Progenitor cell of endocrine pancreas (in vitro differentiated cells): ENCODE results near the gene FAM163A. TPM values are rescaled to one million over a fixed set of nuclear protein-coding genes. Genes with fewer than 3 reads are reported as not detected.

Experiments used
- DNase-seq: peaks from one replicate; pipeline ENCODE4 v3.0.0; 2021; ENCODE audit warnings: low spot score; ENCODE audit not compliant: unreplicated experiment
- H3K27ac Mint-ChIP-seq: 2 replicates; pipeline ENCODE4 v1.8.0; 2021; ENCODE audit warnings: mild to moderate bottlenecking, moderate library complexity, mixed read lengths
- H3K27me3 Mint-ChIP-seq: 2 replicates; pipeline ENCODE4 v1.8.0; 2021; ENCODE audit warnings: mixed read lengths
- H3K36me3 Mint-ChIP-seq: 2 replicates; pipeline ENCODE4 v1.8.0; 2022; ENCODE audit warnings: mixed read lengths; ENCODE audit not compliant: insufficient read depth
- H3K4me1 Mint-ChIP-seq: 2 replicates; pipeline ENCODE4 v1.8.0; 2021; ENCODE audit warnings: low read depth, mixed read lengths
- H3K4me3 Mint-ChIP-seq: 2 replicates; pipeline ENCODE4 v1.8.0; 2021; ENCODE audit warnings: low read depth, mild to moderate bottlenecking, moderate library complexity, mixed read lengths
- H3K9me3 Mint-ChIP-seq: 2 replicates; pipeline ENCODE4 v1.8.0; 2021; ENCODE audit warnings: low read depth, mixed read lengths
- total RNA-seq: library from RNA; stranded (reverse); gene quantifications from 2 replicates; pipeline ENCODE4 v1.2.1, GENCODE V29; 2021
- TF ChIP-seq, protein P1 (sequence below): fragments of 200-600 bp; sonication (generic); IDR thresholded peaks from one replicate; pipeline ENCODE4 v1.5.0; 2021; ENCODE audit warnings: antibody characterized with exemption, mild to moderate bottlenecking; ENCODE audit not compliant: unreplicated experiment

Gene FAM163A
- total RNA-seq, 1 donor from 2014 or later, result 1.1 TPM

DNA sequence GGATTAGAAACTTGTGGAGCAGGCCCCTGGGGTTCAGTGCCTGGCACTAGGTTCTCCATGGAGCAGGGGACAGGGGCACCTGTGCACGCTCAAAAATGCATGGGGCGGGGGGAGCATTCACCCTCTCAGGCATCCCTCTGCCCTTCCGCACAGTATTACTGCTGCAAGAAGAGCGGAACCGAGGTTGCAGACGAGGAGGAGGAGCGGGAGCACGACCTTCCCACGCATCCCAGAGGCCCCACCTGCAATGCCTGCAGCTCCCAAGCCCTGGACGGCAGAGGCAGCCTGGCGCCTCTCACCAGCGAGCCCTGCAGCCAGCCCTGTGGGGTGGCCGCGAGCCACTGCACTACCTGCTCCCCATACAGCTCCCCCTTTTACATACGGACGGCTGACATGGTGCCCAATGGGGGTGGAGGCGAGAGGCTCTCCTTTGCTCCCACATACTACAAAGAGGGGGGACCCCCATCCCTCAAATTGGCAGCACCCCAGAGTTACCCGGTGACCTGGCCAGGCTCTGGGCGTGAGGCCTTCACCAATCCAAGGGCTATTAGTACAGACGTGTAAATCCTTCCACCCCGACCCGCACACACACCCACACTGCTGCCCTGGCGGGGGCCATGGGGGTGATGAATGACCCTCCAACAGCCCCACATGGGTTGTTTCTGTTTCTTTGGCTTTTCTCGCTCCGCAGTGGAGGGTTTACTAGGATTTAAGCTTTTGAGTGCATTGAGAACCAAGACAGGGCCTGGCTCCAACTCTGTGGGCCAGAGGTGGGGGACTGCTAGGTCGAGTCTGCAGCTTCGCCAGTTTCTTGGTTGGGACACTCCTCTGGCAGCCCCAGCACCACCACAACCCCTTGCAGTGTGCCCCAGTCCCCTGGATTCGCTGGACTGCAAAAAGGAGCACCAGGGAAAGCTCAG is 70.8 kb downstream of the FAM163A start:
- Mint-ChIP-seq H3K9me3 (no peaks in the 10 kb centered on the region), H3K36me3 (no peaks in the 10 kb centered on the region), H3K27me3 (peaks cover 38% of the 10 kb centered on the region), H3K4me3 (peak overlapping the region; percentile 86), H3K27ac (no peak overlapping the region), H3K4me1 (peaks cover 20% of the 10 kb centered on the region)
- TF ChIP-seq, protein P1, sequence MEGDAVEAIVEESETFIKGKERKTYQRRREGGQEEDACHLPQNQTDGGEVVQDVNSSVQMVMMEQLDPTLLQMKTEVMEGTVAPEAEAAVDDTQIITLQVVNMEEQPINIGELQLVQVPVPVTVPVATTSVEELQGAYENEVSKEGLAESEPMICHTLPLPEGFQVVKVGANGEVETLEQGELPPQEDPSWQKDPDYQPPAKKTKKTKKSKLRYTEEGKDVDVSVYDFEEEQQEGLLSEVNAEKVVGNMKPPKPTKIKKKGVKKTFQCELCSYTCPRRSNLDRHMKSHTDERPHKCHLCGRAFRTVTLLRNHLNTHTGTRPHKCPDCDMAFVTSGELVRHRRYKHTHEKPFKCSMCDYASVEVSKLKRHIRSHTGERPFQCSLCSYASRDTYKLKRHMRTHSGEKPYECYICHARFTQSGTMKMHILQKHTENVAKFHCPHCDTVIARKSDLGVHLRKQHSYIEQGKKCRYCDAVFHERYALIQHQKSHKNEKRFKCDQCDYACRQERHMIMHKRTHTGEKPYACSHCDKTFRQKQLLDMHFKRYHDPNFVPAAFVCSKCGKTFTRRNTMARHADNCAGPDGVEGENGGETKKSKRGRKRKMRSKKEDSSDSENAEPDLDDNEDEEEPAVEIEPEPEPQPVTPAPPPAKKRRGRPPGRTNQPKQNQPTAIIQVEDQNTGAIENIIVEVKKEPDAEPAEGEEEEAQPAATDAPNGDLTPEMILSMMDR, result no peak
- DNase-seq, result no peak

DNA sequence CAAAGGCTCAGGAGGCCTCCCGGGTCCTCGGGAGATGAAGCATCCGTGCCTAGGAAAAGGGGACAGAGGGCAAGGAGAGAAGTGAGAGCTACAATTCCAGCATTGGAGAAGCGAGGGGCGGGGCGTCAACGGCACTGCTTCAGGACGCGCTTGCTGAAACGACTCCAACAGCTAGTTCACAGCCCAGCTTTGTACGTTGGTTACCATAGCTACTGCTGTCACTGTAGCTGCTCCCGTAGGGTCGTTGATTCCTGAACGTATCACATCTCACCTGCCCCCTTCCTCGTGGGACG is 71.4 kb downstream of the FAM163A start:
- H3K27ac Mint-ChIP-seq, result peak overlapping the region; percentile 97
- H3K4me1 Mint-ChIP-seq, result peaks cover 20% of the 10 kb centered on the region
- H3K27me3 Mint-ChIP-seq, result peaks cover 38% of the 10 kb centered on the region
- H3K36me3 Mint-ChIP-seq, result no peaks in the 10 kb centered on the region
- no peak for DNase-seq
- TF ChIP-seq, protein P1, result no peak
- no peaks in the 10 kb centered on the region for H3K9me3 Mint-ChIP-seq
- H3K4me3 Mint-ChIP-seq, result peak overlapping the region; percentile 86

DNA sequence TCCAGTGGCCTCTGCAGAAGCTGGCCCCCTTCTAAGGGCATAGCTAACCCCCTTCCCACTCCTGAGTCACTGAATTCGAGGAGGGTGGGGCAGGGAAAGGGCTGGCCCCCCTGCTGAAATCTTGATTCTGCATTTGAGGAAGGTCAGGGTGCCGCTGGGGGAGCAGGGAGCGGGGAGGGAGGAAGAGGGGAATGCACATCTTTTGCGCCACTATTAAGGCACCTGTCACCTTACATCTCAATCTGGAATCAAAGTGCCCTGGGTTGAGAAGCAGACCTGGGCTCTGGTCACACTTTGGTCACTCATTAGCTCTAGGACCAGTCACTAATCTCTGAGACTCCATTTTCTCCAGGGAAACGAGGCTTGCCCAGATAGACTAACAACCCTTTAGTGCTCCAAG is 72.5 kb downstream of the FAM163A start:
- TF ChIP-seq, protein P1, result no peak
- Mint-ChIP-seq H3K9me3 (no peaks in the 10 kb centered on the region), H3K27ac (peak overlapping the region; percentile 97), H3K4me3 (peak overlapping the region; percentile 86), H3K36me3 (no peaks in the 10 kb centered on the region), H3K4me1 (peaks cover 16% of the 10 kb centered on the region), H3K27me3 (peaks cover 31% of the 10 kb centered on the region)
- DNase-seq, result no peak

DNA sequence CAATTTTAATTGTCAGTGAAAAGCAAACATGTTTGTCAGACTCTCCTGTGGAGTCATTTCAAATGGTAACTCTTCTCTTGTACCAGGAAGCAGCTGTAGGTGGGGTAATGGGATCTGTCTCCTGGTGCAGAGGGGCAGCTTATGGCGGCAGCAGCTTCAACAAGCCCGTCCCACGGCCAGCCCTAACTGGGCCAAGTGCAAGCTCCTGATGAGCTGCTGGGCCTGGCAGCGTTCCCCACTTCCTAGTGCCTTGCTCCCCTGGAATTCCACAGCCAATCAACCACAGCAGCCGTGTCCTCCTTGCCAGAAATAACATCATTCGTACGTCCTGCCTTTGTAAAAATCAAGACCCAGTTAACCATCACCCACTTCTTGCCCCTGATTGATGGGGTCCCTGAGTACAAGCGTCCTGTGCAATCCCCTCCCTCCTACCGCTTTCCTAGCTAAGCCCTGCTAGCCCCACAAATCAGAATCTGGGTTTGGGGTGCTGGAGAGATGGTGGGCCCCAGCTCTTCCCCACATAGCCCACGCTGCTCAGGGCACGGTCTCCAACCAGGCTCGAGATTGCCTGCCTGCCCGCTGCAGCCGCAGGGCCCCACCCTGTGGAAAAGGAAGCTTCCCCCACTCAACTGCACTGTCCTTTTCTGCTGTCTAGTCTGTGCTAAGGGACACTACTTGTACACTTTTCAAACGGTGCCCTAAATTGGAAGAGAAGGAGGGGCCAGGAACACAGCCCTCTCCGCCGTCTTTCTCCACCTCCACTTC is 73.3 kb downstream of the FAM163A start:
- Mint-ChIP-seq H3K27ac (no peak overlapping the region), H3K9me3 (no peaks in the 10 kb centered on the region), H3K36me3 (no peaks in the 10 kb centered on the region), H3K4me1 (peaks cover 16% of the 10 kb centered on the region), H3K27me3 (peaks cover 27% of the 10 kb centered on the region), H3K4me3 (peak overlapping the region; percentile 86)
- DNase-seq, result no peak
- TF ChIP-seq, protein P1, result no peak

DNA sequence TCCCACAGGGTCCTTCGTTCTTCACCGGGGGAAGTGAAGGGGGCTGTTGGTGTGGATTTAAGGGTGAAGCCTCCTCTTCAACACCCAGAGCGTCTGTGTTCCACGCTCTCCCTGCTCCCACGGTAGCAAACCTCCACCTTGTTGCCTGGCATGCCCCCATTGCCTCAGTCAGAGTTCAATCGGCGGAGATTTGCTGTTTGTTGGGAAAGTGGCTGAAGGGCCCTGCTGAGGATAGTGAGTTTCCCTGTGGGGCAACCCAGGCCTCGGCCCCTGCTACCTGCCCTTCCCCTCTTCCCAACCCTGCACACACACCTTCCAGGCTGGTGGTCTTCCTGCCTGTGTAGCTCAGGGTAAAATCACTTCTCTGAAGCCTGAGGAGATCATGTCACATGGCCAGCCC is 74.0 kb downstream of the FAM163A start:
- Mint-ChIP-seq H3K36me3 (no peaks in the 10 kb centered on the region), H3K4me1 (peaks cover 16% of the 10 kb centered on the region), H3K4me3 (no peak overlapping the region), H3K27ac (no peak overlapping the region), H3K9me3 (no peaks in the 10 kb centered on the region), H3K27me3 (peaks cover 22% of the 10 kb centered on the region)
- DNase-seq, result no peak
- TF ChIP-seq, protein P1, result no peak
